Esophagus muscularis mucosa (tissue), 4 donors: ENCODE measurements around the gene COQ10B. TPM values are rescaled to one million over a fixed set of nuclear protein-coding genes. Genes with fewer than 3 reads are reported as not detected.
"Not testable (repeated sequence)": the region's sequence is repeated elsewhere in the genome, so short reads cannot be mapped to it uniquely, and the experiment has no call there.

Experiments used
- DNase-seq: peaks from one replicate; pipeline ENCODE4 v3.0.0-alpha.2; 2017; ENCODE audit errors: extremely low spot score
- H3K27ac ChIP-seq, 4 donors: fragments of 200-600 bp; sonication (generic); replicated peaks in 1 of 4; 1 replicate in 3 of 4; 2 replicates in 1 of 4; pipeline ENCODE4 v1.5.1; 2016 to 2019; ENCODE audit warnings: mild to moderate bottlenecking in 1 of 4
- H3K27me3 ChIP-seq, 4 donors: fragments of 200-600 bp; sonication (generic); one replicate each; pipeline versions ENCODE4 v1.5.1 to v1.6.0; 2016 to 2019
- H3K36me3 ChIP-seq, 4 donors: fragments of 200-600 bp; sonication (generic); one replicate each; pipeline ENCODE4 v1.5.1; 2016 to 2019
- H3K4me1 ChIP-seq, 4 donors: fragments of 200-600 bp; sonication (generic); one replicate each; pipeline ENCODE4 v1.5.1; 2016 to 2019
- H3K4me3 ChIP-seq, 4 donors: fragments of 200-600 bp; sonication (generic); 1 replicate in 2 of 4; 2 replicates in 2 of 4; pipeline ENCODE4 v1.5.1; 2016 to 2019; ENCODE audit warnings: mild to moderate bottlenecking in 4 of 4, moderate library complexity in 1 of 4
- H3K9me3 ChIP-seq, 4 donors: fragments of 200-600 bp; sonication (generic); 1 replicate in 3 of 4; 2 replicates in 1 of 4; pipeline ENCODE4 v1.5.1; 2016 to 2019
- EP300 ChIP-seq: sonication (generic); formaldehyde crosslinking; IDR thresholded peaks from one replicate; pipeline ENCODE4 v1.6.1; 2017; ENCODE audit warnings: antibody characterized with exemption
- POLR2A ChIP-seq: fragments of 450-650 bp; IDR thresholded peaks from one replicate; pipeline ENCODE4 v1.6.1; 2017; ENCODE audit warnings: antibody characterized with exemption, moderate library complexity, mild to moderate bottlenecking, low read depth
- POLR2AphosphoS5 ChIP-seq, 2 donors: sonication (generic); formaldehyde crosslinking; IDR thresholded peaks; one replicate each; pipeline ENCODE4 v1.6.1; 2017; ENCODE audit warnings: antibody characterized with exemption in 2 of 2
- WGBS: methylation state at CpG from one replicate; pipeline ENCODE4 v1.1.5; 2018; 5-methylcytosine and 5-hydroxymethylcytosine counted together
- intact Hi-C: fragments of 100-400 bp; cut with DNase I; formaldehyde crosslinking; loops from one replicate; pipeline ENCODE4 v1.15.1; 2023
- total RNA-seq, 4 donors: library from RNA; depleted of rRNA; stranded (reverse); fragments of >200 nt; gene quantifications; one replicate each; pipeline versions ENCODE4 v1.1.0 to v1.2.1, GENCODE V29; 2016
- TF ChIP-seq, protein P1 (sequence below), 3 experiments: fragments of 200-600 bp in 2 of 3; fragments of 450-650 bp in 1 of 3; sonication (generic) in 2 of 3; IDR thresholded peaks; one replicate each; pipeline ENCODE4 v1.5.1; 2017 to 2019; ENCODE audit warnings: antibody characterized with exemption in 3 of 3, mild to moderate bottlenecking in 2 of 3, moderate library complexity in 1 of 3

Gene COQ10B
- total RNA-seq, 4 donors from 2014 or later: 27.0 to 58.8 (median 43.8) TPM

DNA sequence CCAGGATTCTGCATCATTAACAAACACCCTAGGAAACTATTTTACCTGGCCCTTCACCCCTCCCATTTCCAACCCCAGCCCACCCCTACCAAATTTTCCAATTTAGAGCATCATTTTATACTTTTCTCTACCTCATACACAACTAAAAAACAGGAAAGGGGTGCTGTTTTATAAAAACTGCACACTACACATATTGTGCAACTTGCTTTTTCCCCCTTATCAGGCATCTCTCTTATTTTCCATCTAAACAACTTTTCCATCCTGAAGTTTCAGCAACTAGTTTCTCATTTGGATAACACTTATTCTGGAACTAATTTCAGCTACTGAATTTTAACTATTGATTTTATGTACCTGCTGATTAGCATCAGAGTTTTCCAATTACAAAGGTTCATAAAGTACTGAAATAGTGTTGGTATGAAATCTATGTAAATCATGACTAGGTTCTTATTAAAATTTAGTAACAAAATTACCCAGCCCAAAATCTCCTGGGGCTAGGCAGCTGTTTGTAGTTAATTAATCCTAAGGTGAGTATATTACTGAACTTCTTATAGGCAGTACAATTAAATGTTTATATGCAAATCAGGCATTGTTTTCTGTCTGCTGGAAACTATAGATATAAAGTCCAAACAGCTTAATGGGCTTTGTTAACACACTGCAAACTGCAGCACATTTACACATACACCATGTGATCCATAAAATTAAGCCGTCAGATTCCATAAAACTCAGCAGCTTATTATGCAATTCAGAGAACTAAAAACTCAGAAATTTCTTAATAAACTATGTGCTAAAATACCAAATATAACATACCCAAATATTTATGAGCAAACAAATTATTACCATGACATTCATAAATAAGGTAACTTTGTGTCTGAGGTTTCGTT lies 26.4 kb upstream of the COQ10B start:
- 68% methylated on average over 2 of the region's 2 CpGs for WGBS
- intact Hi-C loops: no loop called here
- no peak for DNase-seq
- no peaks in the 10 kb centered on the region for H3K27me3 ChIP-seq
- H3K36me3 ChIP-seq: peaks cover 0 to 25% (median 13%) of the 10 kb centered on the region in 4 donors
- no peaks in the 10 kb centered on the region for H3K9me3 ChIP-seq
- H3K4me3 ChIP-seq: no peak overlapping the region
- TF ChIP-seq POLR2AphosphoS5 (IDR thresholded peaks at IDR 0.05) (no peak), POLR2A (no peak), EP300 (no peak)
- TF ChIP-seq, protein P1, sequence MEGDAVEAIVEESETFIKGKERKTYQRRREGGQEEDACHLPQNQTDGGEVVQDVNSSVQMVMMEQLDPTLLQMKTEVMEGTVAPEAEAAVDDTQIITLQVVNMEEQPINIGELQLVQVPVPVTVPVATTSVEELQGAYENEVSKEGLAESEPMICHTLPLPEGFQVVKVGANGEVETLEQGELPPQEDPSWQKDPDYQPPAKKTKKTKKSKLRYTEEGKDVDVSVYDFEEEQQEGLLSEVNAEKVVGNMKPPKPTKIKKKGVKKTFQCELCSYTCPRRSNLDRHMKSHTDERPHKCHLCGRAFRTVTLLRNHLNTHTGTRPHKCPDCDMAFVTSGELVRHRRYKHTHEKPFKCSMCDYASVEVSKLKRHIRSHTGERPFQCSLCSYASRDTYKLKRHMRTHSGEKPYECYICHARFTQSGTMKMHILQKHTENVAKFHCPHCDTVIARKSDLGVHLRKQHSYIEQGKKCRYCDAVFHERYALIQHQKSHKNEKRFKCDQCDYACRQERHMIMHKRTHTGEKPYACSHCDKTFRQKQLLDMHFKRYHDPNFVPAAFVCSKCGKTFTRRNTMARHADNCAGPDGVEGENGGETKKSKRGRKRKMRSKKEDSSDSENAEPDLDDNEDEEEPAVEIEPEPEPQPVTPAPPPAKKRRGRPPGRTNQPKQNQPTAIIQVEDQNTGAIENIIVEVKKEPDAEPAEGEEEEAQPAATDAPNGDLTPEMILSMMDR (IDR thresholded peaks at IDR 0.05): no peak
- peaks cover 64 to 99% (median 96%) of the 10 kb centered on the region in 4 donors for H3K4me1 ChIP-seq
- H3K27ac ChIP-seq: no peak overlapping the region

DNA sequence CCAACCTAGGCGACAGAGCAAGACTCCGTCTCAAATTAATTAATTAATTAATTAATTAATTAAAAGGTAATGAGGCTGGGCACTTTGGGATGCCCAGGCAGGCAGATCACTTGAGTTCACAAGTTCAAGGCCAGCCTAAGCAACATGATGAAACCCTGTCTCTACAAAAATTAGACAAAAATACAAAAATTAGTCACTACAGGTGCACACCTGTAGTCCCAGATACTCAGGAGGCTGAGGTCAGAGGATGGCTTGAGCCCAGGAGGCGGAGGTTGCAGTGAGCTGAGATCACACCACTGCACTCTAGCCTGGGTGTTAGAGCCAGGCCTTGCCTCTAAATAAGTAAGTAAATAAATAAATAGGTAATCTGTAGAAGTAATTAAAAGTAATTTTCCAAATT lies 25.4 kb upstream of the COQ10B start:
- H3K4me3 ChIP-seq: no peak overlapping the region
- TF ChIP-seq EP300: no peak
- no peak for TF ChIP-seq POLR2AphosphoS5 (IDR thresholded peaks at IDR 0.05)
- TF ChIP-seq POLR2A: no peak
- TF ChIP-seq, protein P1 (IDR thresholded peaks at IDR 0.05): no peak
- H3K27me3 ChIP-seq: no peaks in the 10 kb centered on the region
- no peaks in the 10 kb centered on the region for H3K9me3 ChIP-seq
- DNase-seq: no peak
- 95% methylated on average over 3 of the region's 3 CpGs for WGBS
- no peak overlapping the region for H3K27ac ChIP-seq
- H3K36me3 ChIP-seq: peaks cover 0 to 15% (median 6%) of the 10 kb centered on the region in 4 donors
- intact Hi-C loops: no loop called here
- H3K4me1 ChIP-seq: peaks cover 71 to 99% (median 97%) of the 10 kb centered on the region in 4 donors

DNA sequence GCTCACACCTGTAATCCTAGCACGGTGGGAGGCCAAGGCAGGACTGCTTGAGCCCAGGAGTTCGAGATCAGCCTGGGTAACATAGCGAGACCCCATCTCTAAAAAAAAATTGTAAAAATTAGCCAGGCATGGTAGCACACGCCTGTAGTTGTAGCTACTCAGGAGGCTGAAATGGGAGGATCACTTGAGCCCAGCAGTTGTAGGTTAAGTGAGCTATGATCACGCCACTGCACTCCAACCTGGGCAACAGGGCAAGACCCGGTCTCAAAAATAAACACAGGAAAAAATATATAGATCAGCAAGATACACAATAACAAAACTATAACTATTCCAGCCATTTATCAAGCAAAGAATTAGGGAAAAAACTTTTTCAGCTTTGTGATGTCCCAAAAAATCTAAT lies 21.5 kb upstream of the COQ10B start:
- no peaks in the 10 kb centered on the region for H3K9me3 ChIP-seq
- no peak overlapping the region for H3K4me3 ChIP-seq
- H3K36me3 ChIP-seq: peaks cover 0 to 6% (median 0%) of the 10 kb centered on the region in 4 donors
- 69% methylated on average over 6 of the region's 6 CpGs for WGBS
- no peak for DNase-seq
- H3K27me3 ChIP-seq: no peaks in the 10 kb centered on the region
- intact Hi-C loops: no loop called here
- peak overlapping the region in 1 of 4 donors; percentile 7 for H3K27ac ChIP-seq
- TF ChIP-seq EP300 (no peak), POLR2AphosphoS5 (IDR thresholded peaks at IDR 0.05) (no peak), POLR2A (no peak)
- TF ChIP-seq, protein P1 (IDR thresholded peaks at IDR 0.05): no peak
- H3K4me1 ChIP-seq: peaks cover 61 to 79% (median 76%) of the 10 kb centered on the region in 4 donors

DNA sequence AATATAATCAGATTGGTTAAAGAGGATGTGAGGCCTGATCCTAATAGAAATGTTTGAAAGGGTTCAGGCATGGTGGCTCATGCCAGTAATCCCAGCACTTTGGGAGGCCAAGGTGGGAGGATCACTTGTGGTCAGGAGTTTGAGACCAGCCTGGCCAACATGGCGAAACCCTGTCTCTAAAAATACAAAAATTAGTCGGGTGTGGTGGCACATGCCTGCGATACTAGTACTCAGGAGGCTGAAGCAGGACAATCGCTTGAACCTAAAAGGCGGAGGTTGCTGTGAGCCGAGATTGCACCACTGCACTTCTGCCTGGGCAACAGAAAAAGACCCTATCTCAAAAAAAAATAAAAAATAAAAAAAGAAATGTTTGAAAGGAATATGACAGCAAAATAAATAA lies 20.8 kb upstream of the COQ10B start:
- H3K36me3 ChIP-seq, intact Hi-C loops, H3K9me3 ChIP-seq, DNase-seq, H3K27me3 ChIP-seq: not testable (repeated sequence)
- peak overlapping the region in 3 of 4 donors; percentile 19 to 82 (median 65) for H3K4me3 ChIP-seq
- H3K27ac ChIP-seq: peak overlapping the region in 2 of 4 donors; percentile 7 to 19
- peaks cover 59 to 74% (median 71%) of the 10 kb centered on the region in 4 donors for H3K4me1 ChIP-seq
- WGBS: 70% methylated on average over 6 of the region's 6 CpGs

DNA sequence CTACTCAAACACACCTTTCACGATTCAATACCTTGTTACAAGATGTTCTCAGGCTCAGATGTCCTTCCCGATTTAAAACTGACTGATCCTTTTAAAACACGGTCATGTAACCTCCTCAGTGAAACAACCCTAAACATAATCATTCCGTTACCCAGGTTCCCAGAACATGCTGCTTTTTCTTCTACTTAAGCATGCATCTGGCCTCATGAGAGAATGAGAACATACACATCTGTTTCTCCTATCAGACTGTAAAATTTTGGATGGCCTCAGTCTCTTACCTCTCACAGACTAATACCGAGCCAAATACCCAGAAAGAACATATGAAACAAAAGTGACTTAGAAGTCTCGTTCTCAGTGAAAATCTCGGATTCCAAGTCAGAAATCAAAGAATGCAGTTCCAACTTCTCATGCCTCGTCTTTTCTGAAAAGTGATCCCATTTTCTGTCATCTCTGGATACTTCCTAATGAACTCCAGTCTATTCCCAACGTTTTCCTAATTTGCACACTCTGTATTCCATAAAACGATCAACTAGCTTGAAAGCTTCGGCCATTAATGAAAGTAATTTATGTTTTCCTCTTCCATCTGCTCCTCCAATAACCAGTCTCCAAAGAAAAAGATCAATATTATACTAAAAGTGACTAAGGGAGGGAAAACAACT lies 19.4 kb upstream of the COQ10B start:
- Histone ChIP-seq H3K9me3 (no peaks in the 10 kb centered on the region), H3K4me3 (peak overlapping the region; percentile 65 to 93 (median 81)), H3K27me3 (no peaks in the 10 kb centered on the region), H3K27ac (peak overlapping the region; percentile 90 to 97 (median 92)), H3K4me1 (peaks cover 47 to 60% (median 58%) of the 10 kb centered on the region in 4 donors), H3K36me3 (peaks cover 0 to 6% (median 0%) of the 10 kb centered on the region in 4 donors)
- WGBS: under 1% methylated on average over 11 of the region's 11 CpGs
- TF ChIP-seq, protein P1 (IDR thresholded peaks at IDR 0.05): no peak
- TF ChIP-seq POLR2A (no peak), POLR2AphosphoS5 (IDR thresholded peaks at IDR 0.05) (no peak), EP300 (no peak)
- DNase-seq: no peak
- intact Hi-C loops: loop anchor here (2.0 kb wide), 1 partner anchor 65 kb away; the partner anchor contains the start of gene HSPD1
